Activated CD4-positive, alpha-beta T cell treated with anti-CD3 and anti-CD28 coated beads, Interleukin-2, Interleukin-6, amounts not matched to agents 100 ng/mL and 50 ng/mL, durations not matched to agents 16 hours and 8 hours (primary cell): ENCODE results near the gene MC1R.
A peak's percentile ranks its signal among the peaks of the same experiment; 100 is the strongest.

Experiments
- DNase-seq: peaks from one replicate; pipeline ENCODE4 v3.0.0-alpha.2; 2020

The MC1R gene

GRCh38 chr16:89936034-89936433 is 17.4 kb downstream of the MC1R start:
- DNase-seq, result no peak

- no peak for DNase-seq
These were observed 17.8 kb downstream of the MC1R start for GRCh38 chr16:89936508-89936907.

- no peak for DNase-seq
These were observed 18.3 kb downstream of the MC1R start for GRCh38 chr16:89936981-89937380.

- no peak for DNase-seq
These were observed 19.7 kb downstream of the MC1R start for GRCh38 chr16:89938175-89938885.

- no peak for DNase-seq
These were observed 26.1 kb downstream of the MC1R start for GRCh38 chr16:89944773-89945172.

- no peak for DNase-seq
These were observed 27.0 kb downstream of the MC1R start for GRCh38 chr16:89945654-89946053.

- no peak for DNase-seq
These were observed 27.9 kb downstream of the MC1R start for GRCh38 chr16:89946515-89946914.

DNA sequence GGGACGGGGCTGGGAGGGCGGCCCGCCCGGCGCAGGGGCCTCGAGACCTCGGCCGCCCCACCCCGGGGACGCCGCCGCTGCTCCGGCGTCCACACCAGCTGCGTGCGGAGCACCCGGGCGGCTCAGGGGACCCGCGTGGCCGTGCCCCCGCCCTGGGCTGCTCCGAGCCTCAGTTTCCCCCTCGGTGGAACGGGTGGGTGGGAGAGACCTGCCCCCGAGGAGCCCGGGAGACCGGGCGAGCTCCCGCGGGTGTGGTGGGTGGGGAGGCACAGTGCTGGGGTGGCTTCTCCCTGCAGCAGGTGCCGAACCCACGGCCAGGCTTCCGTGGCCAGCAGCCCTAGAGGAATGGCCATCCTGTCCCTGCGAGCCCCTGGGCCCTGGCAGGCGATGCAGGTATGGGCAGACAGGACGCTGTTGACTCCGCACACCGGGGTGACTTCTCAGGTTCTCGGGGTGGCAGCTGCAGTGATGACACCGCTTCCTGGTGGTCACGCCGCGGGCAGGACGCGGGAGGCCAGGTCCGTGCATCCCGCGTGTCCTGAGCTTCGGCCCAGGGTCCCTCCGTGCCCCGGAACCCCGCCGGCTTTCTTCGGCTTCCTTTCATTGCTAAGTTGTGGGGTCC is 30.6 kb downstream of the MC1R start:
- DNase-seq, result no peak

DNA sequence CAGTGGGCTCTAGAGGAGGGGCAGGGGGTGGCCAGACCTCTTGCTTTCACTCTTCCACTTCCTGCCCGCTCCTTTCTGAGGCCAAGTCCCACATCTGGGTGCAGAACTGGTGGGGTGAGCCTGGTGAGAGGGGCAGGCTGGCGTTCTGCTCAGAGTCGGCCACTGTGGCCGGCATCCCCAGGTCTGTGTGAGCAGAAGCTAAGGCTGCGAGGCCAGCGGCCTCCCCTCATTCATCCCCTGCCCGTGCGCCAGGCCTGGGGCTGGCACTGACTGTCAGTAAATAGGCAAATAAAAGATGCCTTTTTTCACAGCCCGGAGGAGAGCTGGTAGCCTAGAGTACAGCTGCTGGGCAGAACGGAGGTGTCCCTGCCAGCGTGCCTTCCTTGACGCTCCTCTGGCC is 31.1 kb downstream of the MC1R start:
- no peak for DNase-seq

GRCh38 chr16:89951509-89951908 is 32.8 kb downstream of the MC1R start:
- no peak for DNase-seq

- DNase-seq, result no peak
These were observed 33.4 kb downstream of the MC1R start for GRCh38 chr16:89952049-89952448.

DNA sequence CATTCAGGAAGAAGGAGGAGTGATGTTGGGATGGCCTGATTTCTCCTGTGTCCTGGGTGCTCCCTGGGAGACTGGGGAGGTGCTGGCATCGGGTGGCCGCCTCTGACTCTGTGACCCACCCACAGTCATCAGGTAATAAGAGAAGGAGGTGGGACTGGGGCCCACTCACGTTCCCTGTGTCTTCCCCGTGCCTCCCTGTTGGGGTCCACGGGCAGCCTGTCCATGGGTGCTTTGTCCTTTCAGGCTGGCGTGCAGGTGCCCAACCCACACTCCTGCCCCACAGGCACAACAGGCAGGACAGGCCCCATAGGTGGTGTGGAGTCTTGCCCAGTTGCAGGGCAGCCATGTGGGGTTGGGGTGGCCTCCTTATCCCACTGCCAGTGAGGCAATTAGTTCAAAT is 33.9 kb downstream of the MC1R start:
- no peak for DNase-seq

DNA sequence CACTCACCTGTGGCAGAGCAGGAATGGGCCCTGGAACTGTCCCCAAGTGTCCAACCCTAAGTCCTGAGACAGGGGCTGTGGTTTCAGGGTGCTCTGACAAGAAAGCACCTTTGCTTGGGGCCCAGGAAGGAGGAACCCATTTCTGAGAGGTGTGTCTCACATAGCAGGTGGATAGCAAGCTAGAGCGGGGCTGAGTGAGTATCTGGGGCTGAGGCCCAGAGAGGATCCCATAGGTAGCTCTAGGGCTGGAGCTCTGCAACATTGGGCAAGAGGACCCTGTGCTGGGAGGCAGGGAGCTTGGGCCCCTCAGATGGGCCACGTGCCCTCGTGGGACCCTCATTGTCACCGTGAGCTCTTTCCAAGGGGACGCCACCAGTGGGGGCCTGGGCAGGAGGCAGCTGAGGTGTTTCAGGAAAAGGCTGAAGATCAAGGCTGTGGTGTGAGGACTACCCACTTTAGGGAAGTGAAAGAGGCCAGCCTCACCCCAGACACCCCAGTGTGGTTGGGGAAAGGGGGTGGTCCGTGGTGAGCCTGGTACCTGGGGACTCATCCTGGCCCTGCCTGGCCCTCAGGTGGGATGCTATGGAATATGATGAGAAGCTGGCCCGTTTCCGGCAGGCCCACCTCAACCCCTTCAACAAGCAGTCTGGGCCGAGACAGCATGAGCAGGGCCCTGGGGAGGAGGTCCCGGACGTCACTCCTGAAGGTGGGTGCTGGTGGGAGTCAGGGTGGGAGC is 35.2 kb downstream of the MC1R start:
- no peak for DNase-seq

GRCh38 chr16:89954462-89954861 is 35.8 kb downstream of the MC1R start:
- no peak for DNase-seq

DNA sequence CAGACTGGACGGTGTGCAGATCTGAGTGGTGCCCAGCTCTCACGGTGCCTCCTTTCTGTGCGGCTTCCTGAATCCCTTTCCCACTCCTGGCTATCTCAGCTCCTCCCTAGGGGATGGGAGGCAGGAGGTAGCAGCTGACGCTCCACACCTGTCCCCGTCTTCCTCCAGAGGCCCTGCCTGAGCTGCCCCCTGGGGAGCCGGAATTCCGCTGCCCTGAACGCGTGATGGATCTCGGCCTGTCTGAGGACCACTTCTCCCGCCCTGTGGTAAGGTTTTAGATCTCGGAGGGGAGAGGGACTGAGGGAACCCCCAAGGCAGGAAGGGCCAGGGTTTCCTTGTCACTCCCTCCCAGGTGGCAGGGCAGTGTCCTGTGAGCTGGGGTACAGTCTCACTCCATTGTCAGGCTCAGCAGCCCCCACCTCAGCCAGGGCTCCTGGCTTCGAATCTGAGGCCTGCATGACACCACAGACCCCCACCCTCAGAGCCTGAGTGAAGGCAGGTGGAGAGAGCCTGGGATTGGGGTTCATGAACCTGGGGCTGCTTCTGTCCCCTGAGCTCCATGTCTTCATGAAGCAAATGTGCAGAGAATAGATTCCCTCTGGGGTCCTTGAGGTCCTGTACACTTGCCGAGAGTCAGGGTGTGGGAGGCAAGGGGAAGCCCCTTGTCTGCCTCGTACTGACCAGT is 36.5 kb downstream of the MC1R start:
- no peak for DNase-seq

GRCh38 chr16:89956505-89957215 is 38.0 kb downstream of the MC1R start:
- DNase-seq, result no peak

DNA sequence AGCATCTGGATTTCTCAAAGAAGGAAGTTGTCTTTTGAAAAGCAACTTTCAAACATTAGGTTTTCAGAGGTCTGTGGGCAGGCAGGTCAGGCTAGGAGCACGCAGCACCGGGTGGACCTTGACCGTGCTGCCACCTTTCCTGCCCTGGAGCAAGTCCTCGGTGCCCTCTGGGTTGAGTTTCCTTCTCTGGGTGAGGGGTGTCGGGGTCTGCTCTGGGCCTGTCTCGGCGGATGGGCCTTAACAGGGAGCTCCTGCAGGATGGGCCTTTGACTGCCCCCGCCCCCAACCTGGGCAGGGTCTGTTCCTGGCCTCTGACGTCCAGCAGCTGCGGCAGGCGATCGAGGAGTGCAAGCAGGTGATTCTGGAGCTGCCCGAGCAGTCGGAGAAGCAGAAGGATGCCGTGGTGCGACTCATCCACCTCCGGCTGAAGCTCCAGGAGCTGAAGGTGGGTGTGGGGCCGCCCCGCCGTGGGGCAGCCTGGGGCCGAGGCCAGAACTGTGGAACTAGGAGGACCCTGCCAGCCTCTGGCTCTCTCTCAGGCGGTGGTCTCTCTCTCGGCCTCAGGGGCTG is 38.6 kb downstream of the MC1R start:
- DNase-seq, result no peak

GRCh38 chr16:89958068-89958467 is 39.4 kb downstream of the MC1R start:
- DNase-seq, result peak; percentile 16

- no peak for DNase-seq
These were observed 39.9 kb downstream of the MC1R start for GRCh38 chr16:89958596-89958995.

DNA sequence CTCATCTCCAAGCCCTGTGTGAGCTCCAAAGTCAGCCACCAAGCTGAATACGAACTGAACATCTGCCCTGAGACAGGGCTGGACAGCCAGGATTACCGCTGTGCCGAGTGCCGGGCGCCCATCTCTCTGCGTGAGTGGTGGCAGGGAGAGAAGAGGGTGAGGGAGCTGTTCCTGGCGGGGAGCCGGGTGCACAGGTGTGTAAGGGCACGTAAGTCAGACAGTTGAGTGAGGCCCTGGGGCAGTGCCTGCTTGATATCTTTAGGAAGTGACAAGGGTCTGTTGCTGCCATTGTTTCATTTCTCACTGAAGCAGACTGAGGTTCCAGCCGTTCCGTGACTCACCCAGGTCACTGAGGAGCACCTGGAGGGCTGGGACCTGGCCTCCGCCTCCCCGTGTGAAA is 42.3 kb downstream of the MC1R start:
- DNase-seq, result no peak

DNA sequence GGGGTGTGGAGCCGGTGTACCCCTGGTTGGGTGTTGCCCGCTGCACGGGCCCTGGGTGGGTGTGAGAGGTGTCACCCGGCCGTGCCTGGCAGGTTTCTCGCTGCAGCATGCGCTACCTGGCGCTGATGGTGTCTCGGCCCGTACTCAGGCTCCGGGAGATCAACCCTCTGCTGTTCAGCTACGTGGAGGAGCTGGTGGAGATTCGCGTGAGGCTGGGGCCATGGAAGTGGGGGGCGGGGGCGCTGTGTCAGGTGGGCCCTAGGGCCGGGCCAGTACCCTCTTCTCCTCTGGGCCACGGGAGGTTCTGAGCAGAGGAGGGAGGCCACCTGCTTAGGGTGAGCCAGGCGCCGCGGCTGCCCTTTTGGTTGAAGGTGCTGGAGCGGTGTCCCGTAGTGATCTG is 43.3 kb downstream of the MC1R start:
- DNase-seq, result no peak

DNA sequence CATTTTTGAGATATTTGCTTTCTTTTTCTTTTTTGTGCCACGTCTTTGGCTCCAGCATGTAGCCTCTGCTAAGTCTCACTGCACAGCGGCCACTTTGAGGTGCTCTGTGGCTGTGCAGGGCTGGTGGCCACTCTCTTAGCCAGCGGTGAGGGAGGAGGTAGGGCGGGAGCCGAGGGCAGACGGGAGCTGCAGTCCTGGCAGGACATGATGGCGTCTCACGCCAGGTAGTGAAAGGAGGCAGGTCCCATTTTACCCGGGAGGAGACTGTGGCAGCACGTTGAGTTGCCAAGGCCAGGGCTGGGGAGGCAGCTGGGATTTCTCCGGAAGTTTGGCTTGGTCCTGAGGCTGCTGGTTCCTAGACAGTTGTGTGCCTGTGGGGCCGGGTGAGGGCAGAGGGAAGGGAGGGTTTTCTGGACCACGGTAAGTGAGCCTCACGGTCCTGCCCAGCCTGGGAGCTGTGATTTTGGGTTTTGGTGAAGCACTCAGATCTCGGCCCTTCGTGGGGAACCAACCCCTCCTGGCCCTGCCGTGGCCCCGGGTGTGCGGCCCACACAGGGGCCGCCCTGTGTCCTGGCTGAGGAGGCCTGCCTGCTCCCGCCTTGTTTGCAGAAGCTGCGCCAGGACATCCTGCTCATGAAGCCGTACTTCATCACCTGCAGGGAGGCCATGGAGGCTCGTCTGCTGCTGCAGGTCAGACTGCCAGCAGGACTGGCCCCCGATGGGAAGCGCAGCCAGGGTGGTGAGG is 44.3 kb downstream of the MC1R start:
- DNase-seq, result no peak
